NCI-H2196 treated with DMSO at 0.1 percent for 48 hours (cell line): ENCODE data around the gene PSAPL1.

Experiments used
- DNase-seq: peaks from one replicate; lab custom pipeline; 2025; ENCODE audit not compliant: unreplicated experiment; lab: John Stamatoyannopoulos, UW

The PSAPL1 gene

GRCh38 chr4:7431696-7432530 is 2.8 kb downstream of the PSAPL1 start:
- no peak for DNase-seq

GRCh38 chr4:7430965-7431695 is 3.6 kb downstream of the PSAPL1 start:
- no peak for DNase-seq

- no peak for DNase-seq
Observed at GRCh38 chr4:7430368-7430964, 4.3 kb downstream of the PSAPL1 start.

GRCh38 chr4:7429601-7430078 is 5.1 kb downstream of the PSAPL1 start:
- no peak for DNase-seq

- DNase-seq = no peak
Observed at GRCh38 chr4:7429069-7429416, 5.7 kb downstream of the PSAPL1 start.

GRCh38 chr4:7428261-7429068 is 6.3 kb downstream of the PSAPL1 start:
- DNase-seq = no peak

GRCh38 chr4:7427831-7428260 is 6.9 kb downstream of the PSAPL1 start:
- DNase-seq = no peak

GRCh38 chr4:7427361-7427760 is 7.4 kb downstream of the PSAPL1 start:
- DNase-seq = no peak

- no peak for DNase-seq
Observed at GRCh38 chr4:7426525-7427171, 8.1 kb downstream of the PSAPL1 start.

- no peak for DNase-seq
Observed at GRCh38 chr4:7425591-7426468, 8.9 kb downstream of the PSAPL1 start.

- no peak for DNase-seq
Observed at GRCh38 chr4:7425124-7425523, 9.6 kb downstream of the PSAPL1 start.

GRCh38 chr4:7424553-7425111 is 10.1 kb downstream of the PSAPL1 start:
- no peak for DNase-seq

- no peak for DNase-seq
Observed at GRCh38 chr4:7423801-7424552, 10.8 kb downstream of the PSAPL1 start.

- DNase-seq = no peak
Observed at GRCh38 chr4:7423391-7423790, 11.3 kb downstream of the PSAPL1 start.

GRCh38 chr4:7422898-7423180 is 11.9 kb downstream of the PSAPL1 start:
- no peak for DNase-seq

GRCh38 chr4:7422151-7422897 is 12.4 kb downstream of the PSAPL1 start:
- DNase-seq = no peak

- DNase-seq = no peak
Observed at GRCh38 chr4:7421356-7422150, 13.2 kb downstream of the PSAPL1 start.
